LNCaP clone FGC (cell line): Measurements from ENCODE around the gene TAF8.

Source experiments
- DNase-seq: peaks from one replicate; pipeline ENCODE4 v3.0.0-alpha.2; 2011; ENCODE audit warnings: low read depth
- H3K4me3 ChIP-seq: 2 replicates; pipeline ENCODE4 v1.5.1; 2011; ENCODE audit warnings: mild to moderate bottlenecking, low read depth, low read length, control low read depth
- TF ChIP-seq, protein P1 (sequence below): IDR thresholded peaks from 2 replicates; pipeline ENCODE4 v1.5.1; 2012; ENCODE audit warnings: mild to moderate bottlenecking; ENCODE audit not compliant: control insufficient read depth, insufficient read depth; ENCODE audit errors: extremely low read depth

The TAF8 gene

DNA sequence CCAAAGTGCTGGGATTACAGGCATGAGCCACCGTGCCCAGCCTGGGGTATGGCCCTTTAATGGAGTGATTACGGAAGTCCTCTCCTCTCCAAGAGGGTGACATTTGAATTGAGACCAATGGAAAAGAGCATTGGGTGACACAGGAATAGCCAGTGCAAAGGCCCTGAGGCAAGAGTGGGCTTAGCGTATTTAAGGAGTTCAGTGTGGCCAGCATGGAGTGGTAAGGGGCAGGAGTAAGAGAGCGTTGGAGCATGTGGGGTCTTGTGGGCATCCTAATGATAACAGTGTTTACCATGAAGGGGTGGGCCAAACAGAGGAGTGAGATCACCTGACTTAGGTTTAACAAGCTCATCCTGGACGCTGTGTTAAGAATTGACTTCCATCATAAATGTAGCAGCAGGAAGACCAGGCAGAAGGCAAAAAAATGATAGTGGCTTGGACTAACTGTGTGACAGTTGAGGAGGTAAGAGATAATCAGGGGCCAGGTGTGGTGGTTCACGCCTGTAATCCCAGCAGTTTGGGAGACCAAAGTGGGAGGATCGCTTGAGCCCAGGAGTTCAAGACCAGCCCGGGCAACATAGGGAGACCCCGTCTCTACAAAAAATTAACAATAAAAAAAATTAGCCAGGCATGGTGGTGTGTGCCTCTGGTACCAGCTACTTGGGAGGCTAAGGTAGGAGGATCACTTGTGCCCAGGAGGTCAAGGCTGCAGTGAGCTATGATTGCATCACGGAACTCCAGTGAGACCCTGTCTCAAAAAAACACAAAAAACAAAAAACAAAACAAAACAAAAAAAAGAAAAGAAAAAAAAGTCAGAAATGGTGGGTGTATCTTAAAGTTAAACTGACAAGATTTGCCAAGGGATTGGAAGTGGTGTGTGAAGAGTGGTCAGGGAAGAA, 40.7 kb downstream of the TAF8 start:
- no peak overlapping the region for H3K4me3 ChIP-seq
- TF ChIP-seq, protein P1, sequence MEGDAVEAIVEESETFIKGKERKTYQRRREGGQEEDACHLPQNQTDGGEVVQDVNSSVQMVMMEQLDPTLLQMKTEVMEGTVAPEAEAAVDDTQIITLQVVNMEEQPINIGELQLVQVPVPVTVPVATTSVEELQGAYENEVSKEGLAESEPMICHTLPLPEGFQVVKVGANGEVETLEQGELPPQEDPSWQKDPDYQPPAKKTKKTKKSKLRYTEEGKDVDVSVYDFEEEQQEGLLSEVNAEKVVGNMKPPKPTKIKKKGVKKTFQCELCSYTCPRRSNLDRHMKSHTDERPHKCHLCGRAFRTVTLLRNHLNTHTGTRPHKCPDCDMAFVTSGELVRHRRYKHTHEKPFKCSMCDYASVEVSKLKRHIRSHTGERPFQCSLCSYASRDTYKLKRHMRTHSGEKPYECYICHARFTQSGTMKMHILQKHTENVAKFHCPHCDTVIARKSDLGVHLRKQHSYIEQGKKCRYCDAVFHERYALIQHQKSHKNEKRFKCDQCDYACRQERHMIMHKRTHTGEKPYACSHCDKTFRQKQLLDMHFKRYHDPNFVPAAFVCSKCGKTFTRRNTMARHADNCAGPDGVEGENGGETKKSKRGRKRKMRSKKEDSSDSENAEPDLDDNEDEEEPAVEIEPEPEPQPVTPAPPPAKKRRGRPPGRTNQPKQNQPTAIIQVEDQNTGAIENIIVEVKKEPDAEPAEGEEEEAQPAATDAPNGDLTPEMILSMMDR, result no peak
- no peak for DNase-seq

DNA sequence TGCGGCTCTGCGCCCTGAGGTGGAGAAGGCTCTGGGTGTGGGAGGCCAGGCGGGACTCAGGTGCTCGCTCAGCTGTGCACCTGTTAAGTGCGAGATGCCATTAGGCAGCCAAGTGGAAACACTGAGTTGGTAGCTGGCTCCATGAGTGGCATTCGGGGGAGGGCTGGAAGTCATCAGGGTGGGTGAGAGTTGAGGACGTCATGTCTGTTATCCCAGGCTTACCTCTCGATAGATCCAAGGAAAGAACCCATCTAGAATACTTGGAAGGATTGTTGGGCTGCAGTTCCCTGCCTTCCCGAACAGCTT, 41.3 kb downstream of the TAF8 start:
- DNase-seq, result no peak
- TF ChIP-seq, protein P1, result no peak
- H3K4me3 ChIP-seq, result no peak overlapping the region

DNA sequence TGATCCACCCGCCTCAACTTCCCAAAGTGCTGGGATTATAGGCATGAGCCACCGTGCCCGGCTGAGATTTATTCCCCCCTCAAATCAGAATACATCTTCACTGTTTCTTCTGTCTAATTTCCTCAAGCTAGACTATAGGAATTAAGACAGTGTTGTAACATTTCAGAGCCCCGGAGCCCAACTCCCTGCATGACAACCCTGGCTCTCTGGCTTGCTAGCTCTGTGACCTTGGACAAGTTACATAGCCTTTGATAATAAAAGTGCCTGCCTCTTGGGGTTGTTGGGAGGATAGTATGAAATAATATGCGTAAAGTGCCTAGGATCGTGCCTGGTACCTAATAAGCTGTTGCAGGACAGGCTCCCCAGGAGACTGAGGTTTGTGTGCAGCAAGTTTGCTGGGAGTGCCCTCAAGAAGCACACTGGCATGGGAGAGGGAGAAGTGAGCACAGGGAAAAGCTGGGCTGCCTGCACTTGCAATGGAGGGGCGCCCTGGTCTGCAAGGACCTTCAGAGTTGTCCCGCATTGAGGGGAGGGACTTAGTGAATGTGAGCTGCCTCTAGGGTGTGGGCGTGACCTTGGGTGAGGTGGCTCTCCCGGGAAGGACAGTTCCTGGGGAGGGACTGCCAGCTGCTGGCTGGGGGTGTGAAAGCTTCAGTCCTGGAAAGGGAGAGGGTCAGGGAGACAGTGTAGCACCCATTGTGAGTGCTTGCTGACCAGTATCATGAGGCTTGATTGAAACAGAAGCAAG, 43.4 kb downstream of the TAF8 start:
- TF ChIP-seq, protein P1, result no peak
- DNase-seq, result no peak
- H3K4me3 ChIP-seq, result no peak overlapping the region

DNA sequence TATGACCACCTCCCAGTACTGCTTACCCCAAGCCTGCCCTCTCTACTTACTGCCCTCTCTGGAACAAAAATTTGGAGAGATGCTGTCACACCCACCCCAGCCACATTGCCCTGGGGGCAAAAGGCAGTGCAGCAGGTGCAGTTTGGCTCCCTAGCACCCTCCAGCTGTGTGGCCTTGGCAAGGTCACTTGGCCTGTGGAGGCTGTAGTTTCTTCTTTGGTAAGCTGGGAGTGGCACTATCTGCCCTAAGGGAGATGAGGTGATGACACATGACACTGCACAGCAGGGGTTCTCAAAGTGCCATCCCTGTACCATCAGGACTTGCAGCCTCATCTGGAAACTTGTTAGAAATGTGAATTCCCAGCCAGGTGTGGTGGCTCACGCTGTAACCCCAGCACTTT, 44.8 kb downstream of the TAF8 start:
- H3K4me3 ChIP-seq, result no peak overlapping the region
- TF ChIP-seq, protein P1, result no peak
- DNase-seq, result no peak

DNA sequence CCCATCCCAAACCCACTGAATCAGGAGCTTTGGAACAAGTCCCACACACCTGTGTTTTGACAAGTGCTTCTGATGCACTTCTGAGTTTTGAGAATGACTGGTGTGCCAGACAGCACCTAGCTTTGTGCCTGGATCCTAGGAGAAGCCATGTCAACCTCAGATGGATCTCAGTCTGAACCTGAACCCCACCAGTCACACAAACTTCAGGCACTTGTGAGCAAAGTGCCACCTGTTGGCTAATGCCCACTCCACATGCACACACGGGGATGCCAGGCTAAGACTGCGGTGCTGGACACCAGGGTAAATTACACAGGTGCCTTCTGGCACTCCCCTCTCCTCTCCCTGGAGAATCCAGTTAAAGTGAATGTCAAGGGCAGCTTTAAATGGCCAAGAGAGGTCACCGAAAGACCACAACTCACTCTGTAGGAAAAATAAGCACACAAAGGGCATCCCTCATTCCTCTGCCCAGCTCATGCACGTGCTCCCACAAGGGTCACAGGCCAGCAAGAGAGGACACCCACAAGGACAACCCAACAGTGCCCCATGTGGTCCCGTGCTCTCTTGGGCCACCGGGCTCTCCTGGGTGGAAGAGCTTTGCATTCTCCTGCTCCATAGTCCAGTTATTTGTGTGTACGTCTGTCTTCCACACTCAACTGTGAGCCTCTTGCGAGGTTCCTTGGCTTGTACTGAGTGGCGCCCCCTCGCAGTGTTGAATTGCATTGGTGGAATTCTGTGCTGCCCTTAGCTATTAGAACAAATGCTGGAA, 45.6 kb downstream of the TAF8 start:
- H3K4me3 ChIP-seq, result no peak overlapping the region
- no peak for DNase-seq
- TF ChIP-seq, protein P1, result no peak

DNA sequence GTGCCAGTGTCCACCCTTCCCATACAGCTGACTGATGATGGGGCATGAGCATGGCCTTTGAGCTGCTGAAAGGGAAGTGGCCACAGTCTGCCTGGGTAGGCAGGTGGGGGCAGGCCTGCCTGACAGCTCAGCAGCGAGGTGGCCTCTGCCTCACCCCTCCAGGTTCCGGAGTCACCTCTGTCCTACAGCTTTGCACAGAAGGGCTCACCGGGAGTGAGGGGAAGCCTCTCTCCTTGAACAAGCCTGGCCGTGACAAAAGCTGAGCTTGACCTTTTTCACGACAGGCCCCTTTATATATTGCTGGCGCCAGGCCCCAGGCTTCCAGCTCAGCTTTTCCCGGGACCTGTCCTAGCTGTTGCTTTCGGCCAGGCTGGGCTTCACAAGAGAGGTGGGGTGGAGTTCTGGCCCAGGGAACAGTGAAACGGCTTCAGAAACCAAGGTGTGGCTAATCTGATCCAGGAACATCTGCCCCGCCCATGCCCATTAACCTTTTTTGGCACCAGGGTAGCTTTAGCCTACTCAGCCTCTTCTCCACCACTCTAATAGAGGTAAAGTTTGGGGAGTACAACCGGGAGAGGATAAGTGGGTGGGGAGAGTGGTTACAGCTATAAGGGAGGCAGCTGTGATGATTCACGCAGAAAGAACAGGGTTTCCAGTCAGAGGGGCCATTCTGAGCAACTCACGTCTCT, 49.2 kb downstream of the TAF8 start:
- TF ChIP-seq, protein P1, result no peak
- H3K4me3 ChIP-seq, result no peak overlapping the region
- no peak for DNase-seq
